Fibroblast of mammary gland (primary cell): ENCODE results near the gene C9orf50.

Source experiments
- DNase-seq: peaks from one replicate; pipeline ENCODE4 v3.0.0-alpha.2; 2010; ENCODE audit warnings: low read depth
- H3K4me3 ChIP-seq: 2 replicates; pipeline ENCODE4 v1.5.1; 2011; ENCODE audit warnings: low read depth, mild to moderate bottlenecking, low read length, moderate library complexity; ENCODE audit not compliant: control insufficient read depth
- CTCF ChIP-seq: conservative IDR thresholded peaks from 2 replicates; pipeline ENCODE4 v1.5.1; 2011; ENCODE audit warnings: low read depth, low read length, inconsistent platforms; ENCODE audit not compliant: control insufficient read depth, insufficient read depth

C9orf50 gene

DNA sequence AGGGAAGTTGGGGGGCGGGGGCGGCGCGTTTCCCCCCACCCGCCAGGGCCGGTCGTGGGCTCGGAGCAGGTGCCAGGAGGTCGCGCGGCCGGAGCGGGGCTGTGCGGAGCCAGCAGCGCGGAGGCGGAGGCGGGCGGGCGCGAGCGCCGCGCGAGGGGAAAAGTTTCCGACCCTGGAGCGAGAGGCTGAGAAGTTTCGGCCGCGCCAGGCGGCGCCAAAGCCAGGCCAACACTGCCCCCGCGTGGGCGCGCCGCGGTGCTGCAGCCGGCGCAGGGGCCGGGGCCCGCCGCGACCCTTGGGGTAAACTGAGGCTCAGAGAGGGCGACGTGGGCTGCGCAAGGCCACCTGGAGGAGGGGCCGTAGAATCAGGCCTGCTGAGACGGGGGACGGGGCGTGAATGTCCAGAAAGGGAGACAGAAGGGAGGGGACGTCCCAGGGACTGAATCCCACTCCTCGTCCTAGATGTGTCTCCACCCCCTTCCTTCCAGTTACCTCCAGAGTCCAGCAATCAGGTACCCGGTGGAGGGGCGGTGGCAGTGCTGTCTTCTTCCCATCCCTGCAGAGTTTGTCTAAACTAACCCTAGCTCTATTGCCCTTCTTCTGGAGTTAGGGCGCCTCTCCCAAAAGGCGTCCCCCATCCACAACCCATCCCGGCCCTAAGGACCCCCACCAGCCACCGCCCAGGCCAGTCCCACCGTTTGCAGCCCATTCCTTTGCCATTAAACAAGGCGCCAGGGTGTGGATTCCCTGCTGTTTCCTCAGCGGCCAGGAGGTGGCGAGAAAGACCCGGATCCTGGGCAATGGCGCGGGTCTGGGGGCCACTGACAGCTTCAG lies 10.2 kb downstream of the C9orf50 start:
- H3K4me3 ChIP-seq, result peak overlapping the region; percentile 53
- TF ChIP-seq CTCF, result peak; percentile 71
- DNase-seq, result no peak

GRCh38 chr9:129610213-129610472 lies 10.8 kb downstream of the C9orf50 start:
- no peak for TF ChIP-seq CTCF
- no peak for DNase-seq
- peak overlapping the region; percentile 42 for H3K4me3 ChIP-seq

DNA sequence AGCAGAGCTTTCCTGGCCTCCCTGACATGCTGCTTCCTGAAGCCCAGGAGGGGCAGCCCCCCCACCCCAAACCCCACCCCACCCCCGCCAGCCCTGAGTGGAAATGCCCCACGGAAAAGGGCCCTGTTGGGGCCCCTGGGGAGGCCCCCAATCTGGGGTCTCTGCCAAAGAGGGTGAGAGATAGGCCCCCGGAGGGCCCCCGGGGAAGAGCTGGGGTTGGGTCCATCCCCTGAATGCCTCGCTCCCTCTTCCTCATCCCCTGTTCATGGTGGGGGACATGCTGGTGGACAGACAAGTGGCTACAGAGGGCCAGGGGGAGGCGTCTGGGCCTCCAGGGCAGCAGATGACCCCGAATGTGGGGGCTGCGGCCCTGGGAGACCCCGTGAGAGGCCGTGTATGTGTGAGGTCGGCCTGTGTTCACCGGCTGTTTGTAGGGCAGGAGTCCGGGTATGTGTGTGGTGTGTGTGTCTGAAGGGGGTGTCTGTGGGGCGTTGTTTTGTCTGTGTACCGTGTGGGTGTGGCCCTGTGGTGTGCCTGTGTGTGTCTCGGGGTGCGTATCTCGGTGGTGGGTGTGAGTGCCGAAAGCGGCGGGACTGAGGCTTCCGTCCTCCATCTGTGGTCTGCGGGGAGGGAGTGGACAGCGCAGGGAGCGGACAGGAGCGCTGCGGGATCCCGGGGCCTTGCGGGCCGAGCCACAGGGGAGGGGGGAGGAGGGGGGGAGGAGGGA lies 11.3 kb downstream of the C9orf50 start:
- H3K4me3 ChIP-seq, result peak overlapping the region; percentile 16
- DNase-seq, result no peak
- no peak for TF ChIP-seq CTCF

DNA sequence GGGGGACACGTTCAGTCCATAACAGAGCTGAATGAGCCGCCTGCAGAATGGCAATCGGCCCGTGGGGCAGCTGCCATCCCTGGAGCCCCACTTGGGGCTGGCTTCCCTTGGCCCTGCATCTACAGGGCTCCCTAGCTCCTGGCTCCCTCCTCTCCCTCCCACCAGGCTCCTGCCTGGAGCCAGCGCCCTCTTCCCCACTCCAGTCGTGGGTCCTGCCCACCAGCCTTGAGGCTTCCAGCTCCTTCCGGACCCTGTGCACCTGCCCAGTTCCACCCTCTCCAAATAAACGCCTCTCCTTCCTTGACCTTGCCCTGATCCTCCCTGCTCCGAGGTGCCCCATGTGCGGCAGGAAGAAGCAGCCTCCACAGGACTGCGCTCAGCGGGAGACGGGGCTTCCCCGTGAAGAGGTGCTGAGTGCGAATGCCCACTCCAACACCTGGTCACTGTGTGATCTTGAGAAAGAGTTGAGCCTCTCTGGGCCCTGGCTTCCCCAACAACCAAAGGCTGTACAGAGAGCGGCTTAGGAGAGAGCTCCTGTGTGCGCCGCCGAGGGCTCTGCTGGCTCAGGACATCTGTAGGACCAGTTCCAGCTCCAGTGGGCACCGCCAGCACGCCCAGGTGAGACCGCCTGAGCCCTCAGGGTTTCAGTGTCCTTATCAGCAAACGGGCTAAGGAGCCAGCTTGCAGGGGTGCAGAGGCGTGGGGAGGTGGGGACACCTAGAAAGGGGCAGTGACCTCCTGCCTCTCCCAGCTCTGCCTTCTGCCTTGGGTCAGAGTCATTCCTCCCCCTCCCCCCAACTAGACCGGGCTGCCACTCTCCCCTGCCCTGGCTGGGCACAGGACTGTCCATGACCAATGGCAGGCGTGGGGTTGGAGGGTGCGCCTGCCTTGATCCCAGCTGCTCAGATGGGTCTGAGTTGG lies 12.1 kb downstream of the C9orf50 start:
- no peak for DNase-seq
- TF ChIP-seq CTCF, result no peak
- H3K4me3 ChIP-seq, result no peak overlapping the region

DNA sequence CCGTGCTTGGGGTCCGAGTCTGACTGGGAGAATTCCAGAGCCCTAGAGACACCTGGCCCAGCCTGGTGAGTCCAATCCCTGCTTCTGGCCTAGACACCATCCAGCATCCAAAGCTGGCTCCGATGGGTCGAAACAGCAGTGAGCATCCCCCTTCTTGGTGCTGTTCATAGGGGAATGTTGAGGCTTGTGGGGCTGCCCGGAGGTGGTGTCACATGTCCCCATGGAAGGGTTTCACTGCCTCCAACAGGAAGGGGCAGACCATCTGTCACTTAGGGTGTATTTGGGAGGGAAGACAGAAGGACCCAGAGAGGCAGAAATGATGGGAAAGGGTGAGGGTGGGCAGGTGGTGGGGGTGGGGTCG lies 13.9 kb downstream of the C9orf50 start:
- TF ChIP-seq CTCF, result no peak
- no peak for DNase-seq
- H3K4me3 ChIP-seq, result no peak overlapping the region

DNA sequence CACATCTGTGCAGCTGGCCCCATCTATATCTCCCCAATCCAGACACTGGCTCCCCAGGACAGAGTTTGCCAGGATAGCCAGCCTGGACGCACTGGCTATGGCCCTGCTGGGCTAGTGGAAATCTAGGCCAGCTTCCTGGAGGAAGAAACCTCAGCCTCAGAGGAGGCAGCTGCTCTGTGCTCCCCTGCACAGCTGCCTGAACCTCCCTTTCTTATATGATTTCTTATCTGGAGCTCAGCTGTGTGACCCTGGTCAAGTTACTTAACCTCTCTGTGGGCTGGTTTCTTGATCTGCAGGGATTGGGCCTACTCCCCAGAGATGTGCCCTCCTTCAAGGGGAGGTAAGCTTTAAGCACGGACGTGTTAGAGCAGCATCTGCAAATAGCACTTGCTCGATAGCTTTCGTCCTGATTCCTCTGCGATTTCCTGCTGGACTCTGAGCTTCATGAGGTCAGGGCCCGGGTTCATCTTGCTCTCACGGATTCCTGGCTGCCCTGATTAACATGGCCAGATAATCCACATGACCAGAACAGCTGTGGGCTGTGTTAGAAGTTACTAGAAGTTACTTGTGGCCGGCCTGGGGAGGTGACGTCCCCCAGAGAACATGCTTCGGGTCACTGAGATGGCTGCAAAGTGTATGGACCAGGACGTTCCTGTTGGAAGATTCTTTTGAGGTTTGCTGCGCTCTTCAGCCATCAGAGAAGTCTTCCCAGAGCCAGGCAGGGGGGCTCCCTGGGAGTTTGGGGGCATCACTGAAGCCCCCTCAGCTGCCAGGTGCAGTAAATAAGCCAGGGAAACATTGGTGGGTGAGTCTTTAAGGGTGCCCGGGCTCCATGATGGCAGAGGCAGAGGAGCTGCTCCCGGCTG lies 14.5 kb downstream of the C9orf50 start:
- H3K4me3 ChIP-seq, result no peak overlapping the region
- DNase-seq, result no peak
- no peak for TF ChIP-seq CTCF
